NCI-H146 treated with DMSO at 0.1 percent for 48 hours (cell line): ENCODE data around the gene SMARCB1.

Experiments used
- DNase-seq: peaks from one replicate; lab custom pipeline; 2025; ENCODE audit not compliant: unreplicated experiment; lab: John Stamatoyannopoulos, UW

The SMARCB1 gene

GRCh38 chr22:23801238-23801821 is 14.6 kb downstream of the SMARCB1 start:
- no peak for DNase-seq

DNA sequence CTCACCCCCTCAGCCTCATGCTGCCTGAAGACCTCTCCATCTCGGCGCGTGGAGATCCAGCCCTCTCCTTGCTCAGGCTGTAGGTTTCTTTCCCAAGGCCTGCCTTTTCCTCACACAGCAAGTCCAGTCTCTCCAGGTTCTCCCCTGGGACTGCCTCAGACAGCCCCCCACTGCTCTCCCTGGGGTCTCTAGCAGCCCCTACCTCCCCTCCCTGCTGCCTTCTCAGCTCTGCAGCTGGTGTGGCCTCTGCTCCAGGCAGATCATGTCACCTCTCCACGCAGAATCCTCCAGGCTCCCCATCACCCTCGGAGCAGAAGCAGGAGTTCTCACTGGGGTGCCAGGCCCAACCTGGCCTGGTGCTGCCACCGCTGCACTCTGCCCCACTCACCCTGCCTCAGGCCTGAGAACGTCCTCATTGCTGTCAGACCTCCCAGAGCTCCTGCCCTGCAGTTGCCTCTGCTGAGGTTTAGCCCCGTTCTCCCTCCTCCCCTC is 15.2 kb downstream of the SMARCB1 start:
- no peak for DNase-seq

DNA sequence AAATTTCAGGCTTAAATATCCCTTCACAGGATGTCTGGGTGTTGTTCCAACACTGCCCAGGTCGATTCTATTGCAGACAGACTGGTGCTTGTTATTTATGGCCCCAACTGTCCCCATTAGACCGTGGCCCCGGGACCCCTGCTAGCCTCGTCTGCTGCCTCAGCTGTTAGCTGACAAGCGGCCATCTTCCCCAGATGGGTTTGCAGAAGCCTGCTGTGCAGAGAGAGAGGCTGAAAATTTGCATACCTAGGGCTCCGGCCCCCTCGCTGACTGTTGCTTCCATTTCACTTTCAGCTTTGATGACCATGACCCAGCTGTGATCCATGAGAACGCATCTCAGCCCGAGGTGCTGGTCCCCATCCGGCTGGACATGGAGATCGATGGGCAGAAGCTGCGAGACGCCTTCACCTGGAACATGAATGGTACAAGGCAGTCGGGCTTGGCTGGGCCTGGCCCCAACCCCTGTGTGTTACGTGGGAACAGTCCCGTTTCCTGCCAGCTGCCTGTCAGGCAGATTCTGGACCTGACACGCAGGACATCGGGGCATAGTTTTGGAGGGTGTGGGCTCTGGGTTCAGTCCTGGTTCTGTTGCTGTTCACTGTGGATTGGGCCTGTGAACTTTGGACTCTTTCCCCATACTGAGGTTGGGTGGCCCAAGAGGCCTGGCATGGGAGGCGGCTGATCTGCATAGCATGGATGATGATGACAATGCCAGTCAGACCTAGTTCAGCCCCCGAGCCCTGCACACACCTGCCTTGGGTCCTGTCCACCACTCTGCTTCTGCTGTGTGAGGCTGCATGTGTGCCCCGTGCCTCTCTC is 16.4 kb downstream of the SMARCB1 start:
- no peak for DNase-seq

DNA sequence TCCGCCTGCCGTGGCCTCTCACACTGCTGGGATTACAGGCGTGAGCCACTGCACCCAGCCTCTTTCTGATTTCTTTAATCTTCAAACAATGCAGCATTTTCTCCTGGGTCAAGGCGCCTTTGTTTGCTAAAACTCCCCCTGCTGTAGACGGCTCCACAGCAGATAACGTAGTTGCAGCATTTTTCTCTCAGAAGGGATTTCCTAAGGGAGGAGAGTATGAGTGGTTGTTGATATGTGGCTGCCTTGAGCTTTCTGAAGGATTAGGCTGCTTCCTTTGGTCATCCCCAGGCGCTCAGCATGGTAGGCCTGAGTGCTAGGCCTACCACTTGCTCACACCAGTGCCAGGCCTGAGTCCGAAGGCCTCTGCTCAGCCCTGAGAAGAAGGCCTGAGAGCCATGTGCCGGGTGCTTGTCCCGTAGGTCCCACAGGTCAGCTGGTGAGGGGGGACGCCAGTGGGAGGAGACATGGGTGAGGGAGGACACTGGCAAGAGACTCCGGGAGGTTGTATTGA is 18.1 kb downstream of the SMARCB1 start:
- no peak for DNase-seq

DNA sequence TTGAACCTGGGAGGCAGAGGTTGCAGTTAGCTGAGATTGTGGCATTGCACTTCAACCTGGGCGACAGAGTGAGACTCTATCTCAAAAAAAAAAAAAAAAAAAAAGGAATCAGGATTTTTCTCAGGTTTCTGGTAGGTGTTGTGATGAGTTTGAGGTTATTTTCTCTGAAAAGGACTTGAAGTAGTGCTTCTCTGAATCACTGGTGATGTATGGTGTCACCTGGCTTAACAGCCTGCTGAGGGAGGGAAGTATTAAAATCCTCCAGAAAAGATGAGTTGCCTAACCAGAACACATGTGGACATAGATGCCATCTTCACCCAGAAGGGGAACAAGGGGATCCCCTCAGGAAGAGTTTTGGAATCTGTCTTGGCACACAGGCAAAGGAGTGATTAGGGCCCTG is 20.1 kb downstream of the SMARCB1 start:
- DNase-seq = no peak

DNA sequence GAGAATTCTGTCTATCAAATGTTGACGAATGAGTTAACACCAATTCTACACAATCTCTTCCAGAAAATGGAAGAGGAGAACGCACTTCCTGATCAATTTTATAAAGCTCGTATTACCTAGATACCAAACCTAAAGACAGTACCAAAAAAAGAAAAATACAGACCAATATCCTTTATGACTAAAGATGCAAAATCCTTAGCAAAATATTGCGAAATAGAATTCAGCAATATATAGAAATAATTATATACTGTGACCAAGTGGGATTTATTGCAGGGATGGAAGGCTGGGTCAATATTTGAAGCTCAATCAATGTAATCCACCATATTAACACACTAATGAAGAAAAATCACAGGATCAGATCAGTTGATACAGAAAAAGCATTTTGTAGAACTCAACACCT is 25.6 kb downstream of the SMARCB1 start:
- DNase-seq = no peak

GRCh38 chr22:23815541-23816155 is 28.9 kb downstream of the SMARCB1 start:
- DNase-seq = no peak

DNA sequence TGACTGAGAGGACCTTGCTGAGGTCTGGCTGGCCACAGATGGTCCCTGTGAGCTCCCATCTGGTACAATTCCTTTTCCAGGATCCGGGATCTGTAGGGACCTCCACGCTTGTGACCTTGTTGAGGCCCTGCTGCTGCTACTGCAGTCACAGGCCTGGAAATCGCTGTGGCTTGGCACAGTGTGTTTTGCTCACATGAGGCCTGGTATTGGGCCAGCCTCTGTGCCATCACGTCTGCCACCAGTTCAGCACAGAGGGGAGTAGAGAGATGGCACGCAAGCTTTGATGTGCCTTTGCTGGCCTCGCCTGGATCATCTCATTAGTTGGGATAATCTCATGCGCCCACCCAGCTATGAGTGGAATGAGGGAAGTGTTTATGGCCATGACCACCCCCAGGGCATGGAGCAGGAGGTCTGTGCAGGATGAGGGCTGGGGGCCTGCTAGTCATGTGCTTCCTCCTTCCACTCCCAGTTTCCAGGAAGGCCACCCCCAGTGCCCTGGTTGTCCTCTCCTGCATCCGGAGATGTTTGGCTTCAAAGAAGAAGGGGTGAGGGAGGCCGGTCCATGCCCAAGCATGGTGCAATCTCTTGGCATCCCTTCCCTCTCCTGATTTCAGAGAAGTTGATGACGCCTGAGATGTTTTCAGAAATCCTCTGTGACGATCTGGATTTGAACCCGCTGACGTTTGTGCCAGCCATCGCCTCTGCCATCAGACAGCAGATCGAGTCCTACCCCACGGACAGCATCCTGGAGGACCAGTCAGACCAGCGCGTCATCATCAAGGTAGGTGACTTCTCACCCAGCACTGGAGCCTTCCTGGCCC is 29.6 kb downstream of the SMARCB1 start:
- no peak for DNase-seq

DNA sequence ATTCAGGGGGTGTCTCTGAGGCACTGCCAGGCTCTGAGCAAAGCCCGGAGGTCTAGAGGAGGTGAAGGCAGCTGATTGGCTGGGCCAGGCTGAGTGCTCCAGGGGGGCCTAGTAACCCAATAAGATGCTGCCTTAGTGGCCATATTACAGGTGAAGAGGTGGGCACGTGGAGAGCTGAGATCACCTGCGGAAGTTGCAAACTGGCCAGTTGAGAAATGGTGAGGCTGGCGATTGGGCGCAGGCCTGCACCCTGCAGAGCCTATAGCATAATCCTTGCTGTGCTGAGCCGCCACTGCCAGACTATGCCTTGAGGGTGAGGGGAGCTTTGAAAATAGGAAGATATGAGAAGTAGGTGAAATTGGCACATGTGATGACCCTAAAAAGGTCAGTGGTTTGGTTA is 30.4 kb downstream of the SMARCB1 start:
- DNase-seq = no peak

DNA sequence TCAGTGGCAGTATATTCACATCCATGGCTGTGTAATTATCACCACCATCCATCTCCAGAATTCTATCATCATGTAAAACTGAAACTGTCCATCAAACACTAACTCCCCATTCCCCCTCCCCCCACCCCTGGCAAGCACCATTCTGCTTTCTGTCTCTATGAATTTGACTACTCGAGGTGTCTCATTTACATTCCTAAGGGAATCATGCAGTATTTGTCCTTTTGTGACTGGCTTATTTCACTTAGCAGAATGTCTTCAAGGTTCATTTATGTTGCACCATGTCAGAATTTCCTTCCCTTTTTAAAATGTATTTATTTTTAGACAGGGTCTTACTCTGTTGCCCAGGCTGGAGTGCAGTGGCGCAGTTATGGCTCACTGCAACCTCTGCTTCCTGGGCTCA is 31.8 kb downstream of the SMARCB1 start:
- DNase-seq = no peak

GRCh38 chr22:23820748-23821211 is 34.0 kb downstream of the SMARCB1 start:
- DNase-seq = no peak

DNA sequence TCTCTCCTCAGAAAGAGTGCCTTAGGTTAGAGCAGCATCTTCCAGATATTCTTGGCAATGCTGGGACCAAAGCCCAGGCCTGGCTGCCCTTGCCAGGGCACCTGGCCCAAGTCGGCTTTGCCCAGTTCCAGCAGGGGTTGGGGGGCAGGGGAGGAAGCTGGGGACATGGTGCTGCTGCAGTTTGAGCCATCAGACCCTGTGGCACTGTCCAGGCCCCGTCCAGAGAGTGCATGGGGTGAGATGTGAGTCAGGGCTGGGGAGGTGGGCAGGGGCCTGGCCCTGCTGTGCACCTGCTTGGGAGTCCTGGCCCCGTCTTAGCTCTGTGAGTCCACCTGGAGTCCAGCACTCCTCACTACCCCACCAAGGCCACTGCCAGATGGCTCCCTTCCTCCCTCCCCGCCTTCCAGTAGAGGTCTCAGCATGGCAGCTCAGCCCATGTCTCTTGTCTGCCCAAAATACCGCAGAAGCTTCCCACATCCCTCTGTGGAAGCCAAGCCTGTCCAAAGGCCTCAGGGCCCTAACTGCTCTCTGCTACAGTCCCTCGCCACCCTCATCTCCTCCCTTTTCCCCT is 35.4 kb downstream of the SMARCB1 start:
- DNase-seq = no peak

GRCh38 chr22:23823331-23823791 is 36.6 kb downstream of the SMARCB1 start:
- no peak for DNase-seq

GRCh38 chr22:23824476-23825245 is 37.9 kb downstream of the SMARCB1 start:
- no peak for DNase-seq

GRCh38 chr22:23825246-23825905 is 38.6 kb downstream of the SMARCB1 start:
- no peak for DNase-seq

DNA sequence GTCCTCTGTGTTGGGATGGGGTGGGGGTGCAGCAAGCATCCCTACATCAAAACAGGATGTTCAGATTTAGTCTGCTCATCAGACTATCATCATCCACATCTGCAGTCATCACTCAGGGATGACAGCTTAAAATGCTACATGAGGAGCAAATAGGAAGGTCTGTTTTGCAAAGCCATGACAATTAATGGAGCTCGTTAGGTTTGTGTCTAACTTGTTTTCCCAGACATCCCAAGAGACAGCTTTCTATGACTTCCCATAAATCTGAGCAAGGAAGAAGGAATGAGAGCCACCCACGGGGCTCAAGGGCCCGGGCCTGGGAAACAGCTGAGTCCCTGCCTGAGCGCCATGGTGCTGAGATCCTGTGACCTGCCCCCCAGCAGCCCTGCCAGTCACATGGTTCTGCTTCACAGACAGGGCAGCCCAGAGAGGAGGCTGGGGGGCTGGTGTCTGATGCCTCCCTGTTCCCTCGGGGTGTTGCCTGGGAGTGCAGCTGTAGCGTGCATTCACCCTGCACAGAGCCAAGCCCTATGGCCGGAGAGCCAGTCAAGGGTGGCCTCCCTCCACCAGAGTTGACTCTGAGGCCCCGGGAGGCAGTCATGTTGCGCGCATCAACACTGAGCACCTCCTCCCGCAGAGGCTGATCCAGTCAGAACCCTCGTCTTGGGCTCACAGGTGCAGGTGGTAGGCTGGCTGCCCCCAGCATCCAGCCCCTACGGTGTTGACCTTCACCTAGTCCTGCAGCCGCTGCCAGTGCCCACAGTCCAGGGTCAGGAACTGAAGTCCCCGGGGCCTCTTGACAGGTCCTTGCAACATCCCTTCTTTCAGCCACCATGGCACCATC is 40.0 kb downstream of the SMARCB1 start:
- no peak for DNase-seq

GRCh38 chr22:23827351-23827995 is 40.7 kb downstream of the SMARCB1 start:
- no peak for DNase-seq
